Measurements from ENCODE around the gene MARCHF3. TPM values are rescaled to one million over a fixed set of nuclear protein-coding genes. Genes with fewer than 3 reads are reported as not detected.

Gene MARCHF3
- total RNA-seq, 2 donors from 2014 or later = 9.3 to 12.4 TPM

DNA sequence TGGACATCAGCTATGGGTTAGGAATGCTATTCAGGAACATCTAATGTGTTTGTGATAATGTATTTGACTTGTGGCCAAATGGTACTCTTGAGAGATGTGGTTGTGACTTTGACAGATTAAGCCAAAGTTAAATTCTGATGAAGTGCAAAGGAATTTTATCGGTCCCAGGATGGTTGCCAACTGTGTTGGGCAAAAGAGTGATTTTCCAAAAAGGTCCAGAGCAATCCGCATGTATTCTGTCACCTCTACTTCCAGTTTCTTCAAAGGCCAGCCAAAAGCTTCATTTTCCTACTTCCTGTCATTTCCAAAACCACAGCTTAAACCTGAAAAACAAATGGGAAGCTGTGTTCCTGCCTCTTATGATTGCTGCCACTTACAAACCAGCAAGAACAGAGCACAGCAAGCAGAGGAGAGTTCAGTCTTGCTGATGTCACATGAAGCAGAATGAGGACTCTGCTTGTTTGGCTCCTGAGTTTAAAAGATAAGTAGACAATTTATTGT is 59.8 kb downstream of the MARCHF3 start:
- Mint-ChIP-seq H3K36me3 (ENCODE audit: insufficient read depth in 2 of 2) (peaks cover 1 to 2% of the 10 kb centered on the region in 2 donors), H3K27me3 (ENCODE audit: low read depth) (no peaks in the 10 kb centered on the region), H3K27ac (peak overlapping the region; percentile 76), H3K9me3 (no peaks in the 10 kb centered on the region), H3K4me3 (no peak overlapping the region), H3K4me1 (ENCODE audit: low read depth) (peaks cover 37% of the 10 kb centered on the region)
- ATAC-seq (replicated peaks in 1 of 2) (no peak), DNase-seq (no peak)

DNA sequence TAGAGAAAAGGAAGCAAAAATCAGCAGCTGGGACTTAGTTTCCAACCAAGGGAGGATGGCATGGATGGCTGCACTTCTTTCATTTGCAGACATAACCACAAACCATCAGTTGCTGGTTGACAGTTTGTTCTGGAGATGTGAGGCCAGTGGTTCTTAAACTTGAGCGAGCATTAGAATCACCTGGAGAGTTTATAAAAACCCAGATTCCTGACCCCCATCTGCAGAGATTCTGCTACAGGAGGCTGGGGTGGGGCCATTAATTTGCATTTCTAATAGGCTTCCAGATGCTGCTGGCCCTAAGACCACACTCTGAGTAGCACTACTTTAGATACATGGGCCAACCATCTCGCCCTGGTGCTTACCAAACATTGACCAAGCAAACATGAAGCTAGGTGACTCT is 60.8 kb downstream of the MARCHF3 start:
- no peak for DNase-seq
- H3K4me3 Mint-ChIP-seq = no peak overlapping the region
- no peaks in the 10 kb centered on the region for H3K27me3 Mint-ChIP-seq (ENCODE audit: low read depth)
- no peaks in the 10 kb centered on the region for H3K9me3 Mint-ChIP-seq
- no peak for ATAC-seq (replicated peaks in 1 of 2)
- H3K36me3 Mint-ChIP-seq (ENCODE audit: insufficient read depth in 2 of 2) = peaks cover 1 to 2% of the 10 kb centered on the region in 2 donors
- no peak overlapping the region for H3K27ac Mint-ChIP-seq
- peaks cover 41% of the 10 kb centered on the region for H3K4me1 Mint-ChIP-seq (ENCODE audit: low read depth)

DNA sequence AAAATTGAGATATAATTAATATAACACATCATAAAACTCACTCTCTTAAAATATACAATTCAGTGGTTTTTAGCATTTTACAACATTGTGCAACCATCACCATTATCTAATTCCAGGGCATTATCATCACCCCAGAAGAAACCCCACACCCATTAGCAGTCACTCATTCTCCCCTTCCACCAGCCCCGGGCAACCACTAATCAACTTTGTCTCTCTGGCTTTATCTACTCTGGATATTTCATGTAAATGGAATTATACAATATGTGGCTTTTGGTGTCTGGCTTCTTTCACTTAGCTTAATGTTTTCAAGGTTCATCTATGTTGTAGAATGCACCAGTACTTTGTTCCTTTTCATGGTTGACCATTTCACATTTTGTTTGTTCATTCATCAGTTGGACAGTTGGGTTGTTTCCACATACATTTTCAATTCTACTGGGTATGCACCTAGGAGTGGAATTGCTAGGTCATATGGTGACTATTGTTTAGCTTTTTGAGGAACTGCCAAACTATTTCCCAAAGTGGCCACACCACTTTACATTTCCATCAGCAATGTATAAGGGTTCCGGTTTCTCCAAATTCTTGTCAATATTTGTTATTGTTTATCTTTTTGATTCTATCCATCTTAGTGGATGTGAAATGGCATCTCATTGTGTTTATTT is 62.4 kb downstream of the MARCHF3 start:
- DNase-seq (no peak), ATAC-seq (replicated peaks in 1 of 2) (no peak)
- H3K27ac Mint-ChIP-seq = no peak overlapping the region
- no peak overlapping the region for H3K4me3 Mint-ChIP-seq
- peaks cover 35% of the 10 kb centered on the region for H3K4me1 Mint-ChIP-seq (ENCODE audit: low read depth)
- no peaks in the 10 kb centered on the region for H3K9me3 Mint-ChIP-seq
- H3K36me3 Mint-ChIP-seq (ENCODE audit: insufficient read depth in 2 of 2) = peaks cover 1 to 2% of the 10 kb centered on the region in 2 donors
- H3K27me3 Mint-ChIP-seq (ENCODE audit: low read depth) = no peaks in the 10 kb centered on the region

DNA sequence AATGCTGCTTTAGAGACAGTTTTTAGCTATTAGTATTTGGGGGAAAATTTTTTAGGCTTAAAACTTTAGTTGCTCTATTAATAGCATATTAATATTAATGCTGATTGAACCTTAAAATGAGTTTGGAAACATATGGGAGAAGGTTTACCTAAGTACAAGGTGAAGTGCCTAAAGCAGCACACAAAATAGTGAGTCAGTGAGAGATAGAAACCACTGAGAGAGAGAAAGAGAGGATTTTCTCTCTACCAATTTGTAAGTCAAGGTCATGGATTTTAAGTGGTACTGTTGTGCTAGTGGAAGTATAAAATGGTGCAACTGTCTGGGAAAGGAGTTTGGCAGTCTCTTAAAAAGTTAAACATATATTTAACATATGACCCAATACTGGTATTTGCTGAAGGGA is 64.9 kb downstream of the MARCHF3 start:
- Mint-ChIP-seq H3K27me3 (ENCODE audit: low read depth) (no peaks in the 10 kb centered on the region), H3K4me3 (no peak overlapping the region), H3K27ac (no peak overlapping the region), H3K9me3 (no peaks in the 10 kb centered on the region), H3K36me3 (ENCODE audit: insufficient read depth in 2 of 2) (peaks cover 0 to 1% of the 10 kb centered on the region in 2 donors), H3K4me1 (ENCODE audit: low read depth) (peaks cover 12% of the 10 kb centered on the region)
- ATAC-seq (replicated peaks in 1 of 2) (no peak), DNase-seq (no peak)

DNA sequence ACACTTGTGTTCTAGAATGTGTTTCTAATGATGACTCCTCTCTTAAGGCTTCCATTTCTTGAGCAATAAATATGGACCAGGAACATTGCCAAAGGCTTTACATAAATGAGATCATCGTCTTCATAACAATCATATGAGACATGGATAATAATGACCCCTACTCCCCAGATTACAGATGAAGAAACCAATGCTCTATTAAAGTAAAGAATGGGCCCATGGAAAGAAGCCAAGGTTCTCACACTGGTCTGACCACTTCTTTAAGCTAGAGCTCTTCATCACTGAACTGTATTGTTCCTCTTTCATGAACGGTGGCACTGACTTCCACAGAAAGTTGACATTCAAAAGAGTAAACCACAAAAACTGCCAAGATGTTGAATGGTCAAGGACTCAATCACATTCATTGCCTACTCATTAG is 65.3 kb downstream of the MARCHF3 start:
- Mint-ChIP-seq H3K4me3 (no peak overlapping the region), H3K4me1 (ENCODE audit: low read depth) (peaks cover 9% of the 10 kb centered on the region), H3K27me3 (ENCODE audit: low read depth) (no peaks in the 10 kb centered on the region), H3K27ac (no peak overlapping the region), H3K36me3 (ENCODE audit: insufficient read depth in 2 of 2) (no peaks in the 10 kb centered on the region), H3K9me3 (no peaks in the 10 kb centered on the region)
- ATAC-seq (replicated peaks in 1 of 2) = no peak
- no peak for DNase-seq

DNA sequence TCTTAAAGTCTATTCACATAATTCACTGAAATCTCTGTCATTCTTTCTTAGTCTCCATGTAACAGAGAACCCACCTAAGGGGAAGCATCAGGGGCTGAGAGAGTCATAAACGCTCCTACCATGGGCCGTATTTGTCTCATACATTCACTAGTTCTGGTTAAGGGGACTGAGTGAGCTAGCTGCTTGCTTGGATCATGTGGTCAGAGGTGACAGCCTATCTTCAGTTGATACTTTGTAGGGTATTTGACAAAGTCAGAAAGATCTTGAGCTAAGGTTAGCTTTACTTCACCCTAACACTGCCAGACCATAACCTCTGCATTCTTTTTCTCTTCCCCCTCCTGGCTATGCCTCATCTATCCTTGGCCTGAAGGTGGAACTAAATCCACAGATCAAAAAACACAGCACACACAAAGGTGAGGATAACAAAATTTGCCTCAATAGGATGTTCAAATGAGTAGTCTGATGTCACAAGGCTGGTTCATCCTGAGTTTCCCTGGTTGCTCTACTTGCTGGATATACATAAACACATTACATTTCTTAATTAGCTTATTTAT is 66.5 kb downstream of the MARCHF3 start:
- Mint-ChIP-seq H3K4me3 (no peak overlapping the region), H3K27ac (no peak overlapping the region), H3K4me1 (ENCODE audit: low read depth) (peaks cover 6% of the 10 kb centered on the region), H3K9me3 (no peaks in the 10 kb centered on the region), H3K27me3 (ENCODE audit: low read depth) (no peaks in the 10 kb centered on the region), H3K36me3 (ENCODE audit: insufficient read depth in 2 of 2) (no peaks in the 10 kb centered on the region)
- ATAC-seq (replicated peaks in 1 of 2) = no peak
- DNase-seq = no peak

DNA sequence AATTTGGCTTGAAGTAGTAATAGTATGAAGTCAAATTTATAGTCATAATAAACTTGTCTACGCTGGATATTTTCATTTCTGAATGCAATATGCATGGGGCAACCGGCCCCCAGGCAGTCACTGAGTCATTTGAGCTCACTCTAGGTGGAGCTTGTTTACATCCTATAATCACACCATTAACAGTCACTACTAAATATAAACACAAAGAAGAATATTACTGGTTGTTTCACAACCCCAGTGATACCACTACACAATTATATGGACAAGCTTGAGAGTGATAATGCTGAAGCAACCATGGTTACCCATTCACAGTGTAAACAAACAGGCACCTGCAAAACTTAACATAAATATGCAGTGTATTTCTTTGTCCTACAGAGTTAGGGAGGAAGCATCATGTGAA is 68.7 kb downstream of the MARCHF3 start:
- Mint-ChIP-seq H3K27me3 (ENCODE audit: low read depth) (no peaks in the 10 kb centered on the region), H3K9me3 (no peaks in the 10 kb centered on the region), H3K36me3 (ENCODE audit: insufficient read depth in 2 of 2) (no peaks in the 10 kb centered on the region), H3K4me3 (no peak overlapping the region), H3K4me1 (ENCODE audit: low read depth) (peaks cover 4% of the 10 kb centered on the region), H3K27ac (no peak overlapping the region)
- DNase-seq (no peak), ATAC-seq (replicated peaks in 1 of 2) (no peak)

DNA sequence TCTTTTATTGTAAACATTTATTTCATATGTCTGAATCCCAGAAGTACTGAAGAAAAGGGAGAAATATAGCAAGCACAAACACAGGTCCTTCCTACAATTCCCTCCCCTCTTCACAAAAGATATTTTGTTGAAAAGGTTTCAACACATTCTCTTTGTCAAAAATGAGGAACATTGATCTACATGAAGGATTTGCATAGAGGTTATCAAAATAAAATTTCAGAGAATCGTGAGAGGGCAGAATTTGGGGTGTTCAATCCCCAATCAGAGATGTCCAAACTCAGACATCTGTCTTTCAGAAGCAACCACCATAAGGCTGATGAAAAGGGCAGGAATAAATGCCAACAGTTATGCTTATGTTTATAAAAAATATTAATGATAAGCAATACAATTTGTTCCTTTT is 69.2 kb downstream of the MARCHF3 start:
- Mint-ChIP-seq H3K27me3 (ENCODE audit: low read depth) (no peaks in the 10 kb centered on the region), H3K9me3 (no peaks in the 10 kb centered on the region), H3K4me1 (ENCODE audit: low read depth) (peaks cover 4% of the 10 kb centered on the region), H3K4me3 (no peak overlapping the region), H3K27ac (no peak overlapping the region), H3K36me3 (ENCODE audit: insufficient read depth in 2 of 2) (no peaks in the 10 kb centered on the region)
- DNase-seq (no peak), ATAC-seq (replicated peaks in 1 of 2) (no peak)

DNA sequence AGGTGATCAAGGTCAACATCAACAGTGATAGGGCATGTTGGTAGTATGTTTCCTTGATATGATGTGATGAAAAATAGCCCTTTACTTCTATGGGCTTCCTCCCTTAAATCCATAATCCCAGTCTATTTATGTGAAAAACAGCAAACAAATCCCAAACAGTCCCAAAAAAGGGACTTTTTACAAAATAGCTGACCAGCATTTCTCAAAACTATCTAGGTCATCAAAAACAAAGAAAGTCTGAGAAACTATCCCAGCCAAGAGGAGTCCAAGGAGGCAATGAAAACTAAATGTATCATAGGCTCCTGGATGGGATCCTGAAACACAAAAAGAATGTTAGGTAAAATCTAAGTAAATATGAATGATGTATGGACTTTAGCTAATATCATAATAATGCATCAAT is 71.2 kb downstream of the MARCHF3 start:
- Mint-ChIP-seq H3K4me1 (ENCODE audit: low read depth) (no peaks in the 10 kb centered on the region), H3K9me3 (no peaks in the 10 kb centered on the region), H3K27me3 (ENCODE audit: low read depth) (no peaks in the 10 kb centered on the region), H3K4me3 (no peak overlapping the region), H3K27ac (no peak overlapping the region), H3K36me3 (ENCODE audit: insufficient read depth in 2 of 2) (no peaks in the 10 kb centered on the region)
- DNase-seq = no peak
- ATAC-seq (replicated peaks in 1 of 2) = no peak

DNA sequence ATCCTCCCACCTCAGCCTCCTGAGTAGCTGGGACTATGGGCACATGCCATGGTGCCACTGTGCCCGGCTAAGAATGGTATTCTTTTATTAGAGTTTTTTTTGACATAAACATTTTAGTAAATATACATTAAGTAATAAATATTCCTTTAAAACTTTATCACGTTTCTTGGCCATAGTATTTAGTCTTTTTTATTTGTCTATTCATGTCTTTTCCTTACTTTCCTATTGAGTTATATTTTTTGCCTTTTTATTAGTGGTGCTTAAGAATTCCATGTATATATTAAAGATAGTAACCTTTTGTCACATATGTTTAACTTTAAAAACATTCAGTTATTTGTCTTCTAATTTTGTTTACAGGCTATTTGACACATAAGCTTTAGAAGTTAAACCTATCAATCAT is 73.4 kb downstream of the MARCHF3 start:
- no peak overlapping the region for H3K27ac Mint-ChIP-seq
- no peaks in the 10 kb centered on the region for H3K9me3 Mint-ChIP-seq
- no peaks in the 10 kb centered on the region for H3K36me3 Mint-ChIP-seq (ENCODE audit: insufficient read depth in 2 of 2)
- no peak overlapping the region for H3K4me3 Mint-ChIP-seq
- H3K4me1 Mint-ChIP-seq (ENCODE audit: low read depth) = no peaks in the 10 kb centered on the region
- DNase-seq (no peak), ATAC-seq (replicated peaks in 1 of 2) (no peak)
- no peaks in the 10 kb centered on the region for H3K27me3 Mint-ChIP-seq (ENCODE audit: low read depth)

DNA sequence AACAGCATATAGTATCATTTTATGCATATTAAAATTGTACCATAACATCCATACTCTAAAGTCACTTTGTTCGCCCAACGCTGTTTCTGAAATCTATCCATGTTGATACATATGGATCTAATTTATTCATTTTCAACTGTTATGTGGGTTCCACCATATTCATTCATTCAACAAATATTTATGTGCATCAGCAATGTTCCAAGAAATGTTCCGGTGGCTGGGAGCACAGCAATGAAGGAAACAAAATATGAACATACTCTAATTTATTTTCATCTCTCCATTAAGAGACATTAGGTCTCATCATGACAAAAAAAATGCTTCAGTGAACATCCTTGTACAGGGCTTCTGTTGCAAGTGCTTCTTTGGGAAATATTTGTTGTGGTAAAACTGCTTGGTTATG is 75.4 kb downstream of the MARCHF3 start:
- no peak for DNase-seq
- Mint-ChIP-seq H3K36me3 (ENCODE audit: insufficient read depth in 2 of 2) (no peaks in the 10 kb centered on the region), H3K4me1 (ENCODE audit: low read depth) (no peaks in the 10 kb centered on the region), H3K9me3 (no peaks in the 10 kb centered on the region), H3K27me3 (ENCODE audit: low read depth) (no peaks in the 10 kb centered on the region), H3K4me3 (no peak overlapping the region), H3K27ac (no peak overlapping the region)
- ATAC-seq (replicated peaks in 1 of 2) = no peak

DNA sequence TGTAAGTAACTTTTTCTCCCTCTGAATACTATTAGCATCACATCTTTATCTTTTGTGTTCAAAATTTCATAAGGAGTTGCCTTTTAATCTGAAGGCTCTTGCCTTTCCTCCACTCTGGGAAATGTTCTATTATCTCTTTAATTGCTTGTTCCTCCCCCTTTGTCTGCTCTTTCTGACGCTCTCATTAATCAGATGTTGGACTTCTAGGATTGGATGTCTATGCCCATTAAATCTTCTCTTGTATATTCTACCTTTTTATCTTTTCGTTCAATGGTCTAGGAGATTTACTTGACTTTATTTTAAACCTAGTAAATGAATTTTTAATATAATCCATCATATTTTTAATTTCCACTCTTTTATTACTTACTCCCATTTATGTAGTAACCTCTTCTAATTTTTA is 76.7 kb downstream of the MARCHF3 start:
- ATAC-seq (replicated peaks in 1 of 2) (no peak), DNase-seq (no peak)
- Mint-ChIP-seq H3K27ac (no peak overlapping the region), H3K9me3 (no peaks in the 10 kb centered on the region), H3K27me3 (ENCODE audit: low read depth) (no peaks in the 10 kb centered on the region), H3K4me1 (ENCODE audit: low read depth) (no peaks in the 10 kb centered on the region), H3K4me3 (no peak overlapping the region), H3K36me3 (ENCODE audit: insufficient read depth in 2 of 2) (no peaks in the 10 kb centered on the region)

DNA sequence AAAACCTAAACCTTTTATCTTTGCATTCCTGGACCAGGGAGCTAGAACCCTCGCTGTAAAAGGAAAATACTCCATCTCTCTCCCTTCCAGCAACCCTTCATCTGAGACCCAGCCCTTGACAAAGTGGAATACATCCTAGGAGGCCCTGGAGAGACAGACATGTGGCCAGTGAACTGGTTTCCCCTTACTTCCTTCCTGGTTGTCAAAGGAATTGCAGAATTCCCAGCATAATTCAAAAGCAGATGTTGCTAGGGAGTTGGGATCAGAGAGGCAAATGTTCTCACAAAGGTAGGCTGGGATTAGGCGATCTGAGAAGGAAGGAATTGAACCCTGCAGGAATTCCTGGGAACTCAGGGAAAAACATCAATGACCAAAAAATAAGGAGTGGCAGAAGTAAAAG is 80.9 kb downstream of the MARCHF3 start:
- Mint-ChIP-seq H3K4me3 (no peak overlapping the region), H3K27me3 (ENCODE audit: low read depth) (no peaks in the 10 kb centered on the region), H3K9me3 (no peaks in the 10 kb centered on the region), H3K27ac (no peak overlapping the region), H3K4me1 (ENCODE audit: low read depth) (no peaks in the 10 kb centered on the region), H3K36me3 (ENCODE audit: insufficient read depth in 2 of 2) (no peaks in the 10 kb centered on the region)
- DNase-seq (no peak), ATAC-seq (replicated peaks in 1 of 2) (no peak)

DNA sequence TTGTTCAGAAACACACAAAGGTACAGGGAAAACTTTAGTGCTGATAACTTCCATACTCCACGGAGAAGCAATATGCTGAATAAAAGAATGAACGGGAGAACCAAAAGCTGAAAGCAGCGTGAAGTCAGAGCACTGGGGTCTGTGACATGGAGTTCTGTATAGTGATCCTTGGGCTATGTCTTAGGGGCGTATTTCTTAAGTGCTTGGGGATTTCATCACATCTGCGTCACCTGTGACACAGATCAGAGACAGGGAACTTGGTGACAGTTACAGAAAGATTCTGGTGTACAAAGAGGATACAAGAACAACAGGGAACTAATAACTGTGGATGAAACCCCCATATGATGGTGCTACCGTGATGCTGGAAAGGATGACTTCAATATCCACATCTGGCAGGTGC is 81.9 kb downstream of the MARCHF3 start:
- H3K27me3 Mint-ChIP-seq (ENCODE audit: low read depth) = no peaks in the 10 kb centered on the region

More for the DNA sequence above, 81.9 kb downstream of the MARCHF3 start:
- H3K4me3 Mint-ChIP-seq = no peak overlapping the region
- H3K27ac Mint-ChIP-seq = no peak overlapping the region
- ATAC-seq (replicated peaks in 1 of 2) (no peak), DNase-seq (no peak)
- H3K9me3 Mint-ChIP-seq = no peaks in the 10 kb centered on the region
- no peaks in the 10 kb centered on the region for H3K4me1 Mint-ChIP-seq (ENCODE audit: low read depth)
- H3K36me3 Mint-ChIP-seq (ENCODE audit: insufficient read depth in 2 of 2) = no peaks in the 10 kb centered on the region
